Loucy (cell line): ENCODE data around the gene CD74.

Experiments
- EZH2phosphoT487 ChIP-seq: fragments of 200-600 bp; IDR thresholded peaks from 2 replicates; pipeline ENCODE4 v1.6.1; 2018; ENCODE audit warnings: antibody characterized with exemption, mild to moderate bottlenecking, moderate library complexity, borderline replicate concordance
- TF ChIP-seq, protein P1 (sequence below): fragments of 200-600 bp; sonication (generic); conservative IDR thresholded peaks from 2 replicates; pipeline ENCODE4 v1.5.1; 2014; ENCODE audit warnings: mild to moderate bottlenecking, antibody characterized with exemption, low read length

DNA sequence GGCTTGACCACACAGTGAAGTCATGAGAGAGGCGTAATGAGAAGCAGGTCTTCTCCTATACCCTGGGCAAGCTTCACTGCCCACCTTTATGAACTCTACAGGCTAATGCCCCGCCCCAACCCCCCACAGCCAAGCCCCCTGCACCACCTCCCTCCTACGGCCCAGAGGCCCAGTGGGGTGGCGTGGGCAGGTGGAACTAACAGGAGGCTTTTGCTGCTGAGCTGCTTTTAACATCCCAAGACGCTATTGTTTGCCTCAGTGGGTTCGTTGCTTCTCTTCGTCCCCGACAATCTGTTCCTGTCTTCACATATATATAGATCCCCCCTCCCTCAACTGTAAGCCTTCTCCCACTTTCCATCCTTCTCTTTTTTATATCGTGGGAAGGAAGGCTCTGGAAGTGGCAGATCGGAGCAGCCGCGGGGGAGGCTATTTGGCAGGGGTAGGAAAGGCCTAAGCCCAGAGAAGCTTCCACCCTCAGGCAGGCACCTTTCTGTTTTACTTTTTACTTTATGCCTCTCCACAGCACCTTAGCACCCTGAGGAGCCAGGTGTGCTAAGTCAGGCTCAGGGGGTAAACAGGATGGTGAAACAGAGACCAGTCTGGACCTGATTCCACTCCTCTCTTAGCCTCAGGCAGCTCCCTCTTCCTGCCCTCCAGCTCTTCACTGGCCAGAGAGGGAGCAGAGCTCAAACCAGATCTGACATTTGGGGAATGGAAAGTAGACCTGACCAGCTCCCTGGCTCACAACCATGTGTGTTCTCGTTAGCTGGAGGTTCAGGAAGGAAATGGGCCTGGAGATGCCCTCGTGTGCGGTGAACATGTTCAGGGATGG, 26.5 kb downstream of the CD74 start:
- TF ChIP-seq, protein P1, sequence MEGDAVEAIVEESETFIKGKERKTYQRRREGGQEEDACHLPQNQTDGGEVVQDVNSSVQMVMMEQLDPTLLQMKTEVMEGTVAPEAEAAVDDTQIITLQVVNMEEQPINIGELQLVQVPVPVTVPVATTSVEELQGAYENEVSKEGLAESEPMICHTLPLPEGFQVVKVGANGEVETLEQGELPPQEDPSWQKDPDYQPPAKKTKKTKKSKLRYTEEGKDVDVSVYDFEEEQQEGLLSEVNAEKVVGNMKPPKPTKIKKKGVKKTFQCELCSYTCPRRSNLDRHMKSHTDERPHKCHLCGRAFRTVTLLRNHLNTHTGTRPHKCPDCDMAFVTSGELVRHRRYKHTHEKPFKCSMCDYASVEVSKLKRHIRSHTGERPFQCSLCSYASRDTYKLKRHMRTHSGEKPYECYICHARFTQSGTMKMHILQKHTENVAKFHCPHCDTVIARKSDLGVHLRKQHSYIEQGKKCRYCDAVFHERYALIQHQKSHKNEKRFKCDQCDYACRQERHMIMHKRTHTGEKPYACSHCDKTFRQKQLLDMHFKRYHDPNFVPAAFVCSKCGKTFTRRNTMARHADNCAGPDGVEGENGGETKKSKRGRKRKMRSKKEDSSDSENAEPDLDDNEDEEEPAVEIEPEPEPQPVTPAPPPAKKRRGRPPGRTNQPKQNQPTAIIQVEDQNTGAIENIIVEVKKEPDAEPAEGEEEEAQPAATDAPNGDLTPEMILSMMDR: no peak
- no peak for TF ChIP-seq EZH2phosphoT487
